H1 (cell line): ENCODE results near the gene SMPDL3B. TPM values are rescaled to one million over a fixed set of nuclear protein-coding genes. Genes with fewer than 3 reads are reported as not detected.

Experiments used
- FOSL1 ChIP-seq: IDR thresholded peaks from 2 replicates; pipeline ENCODE4 v1.6.1; 2011; ENCODE audit warnings: mild to moderate bottlenecking, low read depth, low read length, moderate library complexity; ENCODE audit not compliant: insufficient read depth
- polyA plus RNA-seq, 7 experiments: library from polyadenylated mRNA; depleted of rRNA in 3 of 7; stranded (reverse) in 5 of 7; unstranded in 2 of 7; fragments of >200 nt in 5 of 7; fragments of 200-250 nt in 2 of 7; gene quantifications; 1 replicate in 5 of 7; 2 replicates in 1 of 7; 4 replicates in 1 of 7; pipeline versions ENCODE4 v1.2.1 to v1.2.3, GENCODE V29; 2011 to 2013; ENCODE audit warnings: missing spikeins in 2 of 7, mixed read lengths in 2 of 7
- total RNA-seq: library from RNA; stranded (reverse); fragmentation: NEBNext Ultra II Directional; extraction: Animal tissue kit (Norgen Biotek cat#: 25700); gene quantifications from 2 replicates; pipeline ENCODE4 v1.2.1, GENCODE V29; 2021
- TF ChIP-seq, protein P1 (sequence below): fragments of 300-600 bp; sonication (generic); IDR thresholded peaks from 2 replicates; pipeline ENCODE4 v1.7.1; 2012; ENCODE audit warnings: low read length, moderate library complexity, mild to moderate bottlenecking, inconsistent platforms; ENCODE audit not compliant: insufficient replicate concordance

SMPDL3B gene
- total and polyA plus RNA-seq, 2 of the 8 experiments (the other 6 are each of a cell fraction or from before 2014, with no cell fraction given), result 54.7 to 143 TPM

DNA sequence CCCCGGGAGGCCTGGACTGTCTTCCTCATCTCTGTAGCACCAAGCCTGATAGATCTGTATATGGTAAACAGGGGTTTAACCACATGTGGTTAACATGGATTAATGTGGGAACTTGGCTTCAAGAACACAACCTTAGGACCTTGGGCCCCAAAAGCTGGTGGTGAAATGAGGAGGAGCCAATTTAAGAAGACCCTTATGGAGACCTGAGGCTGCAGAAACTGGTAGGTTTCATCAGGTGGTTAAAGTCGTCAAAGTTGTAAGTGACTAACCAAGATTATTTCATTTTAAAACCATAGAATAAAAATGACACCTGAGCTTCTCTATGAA lies 48.5 kb upstream of the SMPDL3B start (continued):
- TF ChIP-seq, protein P1, sequence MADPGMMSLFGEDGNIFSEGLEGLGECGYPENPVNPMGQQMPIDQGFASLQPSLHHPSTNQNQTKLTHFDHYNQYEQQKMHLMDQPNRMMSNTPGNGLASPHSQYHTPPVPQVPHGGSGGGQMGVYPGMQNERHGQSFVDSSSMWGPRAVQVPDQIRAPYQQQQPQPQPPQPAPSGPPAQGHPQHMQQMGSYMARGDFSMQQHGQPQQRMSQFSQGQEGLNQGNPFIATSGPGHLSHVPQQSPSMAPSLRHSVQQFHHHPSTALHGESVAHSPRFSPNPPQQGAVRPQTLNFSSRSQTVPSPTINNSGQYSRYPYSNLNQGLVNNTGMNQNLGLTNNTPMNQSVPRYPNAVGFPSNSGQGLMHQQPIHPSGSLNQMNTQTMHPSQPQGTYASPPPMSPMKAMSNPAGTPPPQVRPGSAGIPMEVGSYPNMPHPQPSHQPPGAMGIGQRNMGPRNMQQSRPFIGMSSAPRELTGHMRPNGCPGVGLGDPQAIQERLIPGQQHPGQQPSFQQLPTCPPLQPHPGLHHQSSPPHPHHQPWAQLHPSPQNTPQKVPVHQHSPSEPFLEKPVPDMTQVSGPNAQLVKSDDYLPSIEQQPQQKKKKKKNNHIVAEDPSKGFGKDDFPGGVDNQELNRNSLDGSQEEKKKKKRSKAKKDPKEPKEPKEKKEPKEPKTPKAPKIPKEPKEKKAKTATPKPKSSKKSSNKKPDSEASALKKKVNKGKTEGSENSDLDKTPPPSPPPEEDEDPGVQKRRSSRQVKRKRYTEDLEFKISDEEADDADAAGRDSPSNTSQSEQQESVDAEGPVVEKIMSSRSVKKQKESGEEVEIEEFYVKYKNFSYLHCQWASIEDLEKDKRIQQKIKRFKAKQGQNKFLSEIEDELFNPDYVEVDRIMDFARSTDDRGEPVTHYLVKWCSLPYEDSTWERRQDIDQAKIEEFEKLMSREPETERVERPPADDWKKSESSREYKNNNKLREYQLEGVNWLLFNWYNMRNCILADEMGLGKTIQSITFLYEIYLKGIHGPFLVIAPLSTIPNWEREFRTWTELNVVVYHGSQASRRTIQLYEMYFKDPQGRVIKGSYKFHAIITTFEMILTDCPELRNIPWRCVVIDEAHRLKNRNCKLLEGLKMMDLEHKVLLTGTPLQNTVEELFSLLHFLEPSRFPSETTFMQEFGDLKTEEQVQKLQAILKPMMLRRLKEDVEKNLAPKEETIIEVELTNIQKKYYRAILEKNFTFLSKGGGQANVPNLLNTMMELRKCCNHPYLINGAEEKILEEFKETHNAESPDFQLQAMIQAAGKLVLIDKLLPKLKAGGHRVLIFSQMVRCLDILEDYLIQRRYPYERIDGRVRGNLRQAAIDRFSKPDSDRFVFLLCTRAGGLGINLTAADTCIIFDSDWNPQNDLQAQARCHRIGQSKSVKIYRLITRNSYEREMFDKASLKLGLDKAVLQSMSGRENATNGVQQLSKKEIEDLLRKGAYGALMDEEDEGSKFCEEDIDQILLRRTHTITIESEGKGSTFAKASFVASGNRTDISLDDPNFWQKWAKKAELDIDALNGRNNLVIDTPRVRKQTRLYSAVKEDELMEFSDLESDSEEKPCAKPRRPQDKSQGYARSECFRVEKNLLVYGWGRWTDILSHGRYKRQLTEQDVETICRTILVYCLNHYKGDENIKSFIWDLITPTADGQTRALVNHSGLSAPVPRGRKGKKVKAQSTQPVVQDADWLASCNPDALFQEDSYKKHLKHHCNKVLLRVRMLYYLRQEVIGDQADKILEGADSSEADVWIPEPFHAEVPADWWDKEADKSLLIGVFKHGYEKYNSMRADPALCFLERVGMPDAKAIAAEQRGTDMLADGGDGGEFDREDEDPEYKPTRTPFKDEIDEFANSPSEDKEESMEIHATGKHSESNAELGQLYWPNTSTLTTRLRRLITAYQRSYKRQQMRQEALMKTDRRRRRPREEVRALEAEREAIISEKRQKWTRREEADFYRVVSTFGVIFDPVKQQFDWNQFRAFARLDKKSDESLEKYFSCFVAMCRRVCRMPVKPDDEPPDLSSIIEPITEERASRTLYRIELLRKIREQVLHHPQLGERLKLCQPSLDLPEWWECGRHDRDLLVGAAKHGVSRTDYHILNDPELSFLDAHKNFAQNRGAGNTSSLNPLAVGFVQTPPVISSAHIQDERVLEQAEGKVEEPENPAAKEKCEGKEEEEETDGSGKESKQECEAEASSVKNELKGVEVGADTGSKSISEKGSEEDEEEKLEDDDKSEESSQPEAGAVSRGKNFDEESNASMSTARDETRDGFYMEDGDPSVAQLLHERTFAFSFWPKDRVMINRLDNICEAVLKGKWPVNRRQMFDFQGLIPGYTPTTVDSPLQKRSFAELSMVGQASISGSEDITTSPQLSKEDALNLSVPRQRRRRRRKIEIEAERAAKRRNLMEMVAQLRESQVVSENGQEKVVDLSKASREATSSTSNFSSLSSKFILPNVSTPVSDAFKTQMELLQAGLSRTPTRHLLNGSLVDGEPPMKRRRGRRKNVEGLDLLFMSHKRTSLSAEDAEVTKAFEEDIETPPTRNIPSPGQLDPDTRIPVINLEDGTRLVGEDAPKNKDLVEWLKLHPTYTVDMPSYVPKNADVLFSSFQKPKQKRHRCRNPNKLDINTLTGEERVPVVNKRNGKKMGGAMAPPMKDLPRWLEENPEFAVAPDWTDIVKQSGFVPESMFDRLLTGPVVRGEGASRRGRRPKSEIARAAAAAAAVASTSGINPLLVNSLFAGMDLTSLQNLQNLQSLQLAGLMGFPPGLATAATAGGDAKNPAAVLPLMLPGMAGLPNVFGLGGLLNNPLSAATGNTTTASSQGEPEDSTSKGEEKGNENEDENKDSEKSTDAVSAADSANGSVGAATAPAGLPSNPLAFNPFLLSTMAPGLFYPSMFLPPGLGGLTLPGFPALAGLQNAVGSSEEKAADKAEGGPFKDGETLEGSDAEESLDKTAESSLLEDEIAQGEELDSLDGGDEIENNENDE, result no peak
- no peak for TF ChIP-seq FOSL1
